GM12875 (cell line): Measurements from ENCODE around the gene TNFRSF13B.
"Not testable (repeated sequence)": the region's sequence is repeated elsewhere in the genome, so short reads cannot be mapped to it uniquely, and the experiment has no call there.

Experiments
- H3K4me3 ChIP-seq: one replicate; pipeline ENCODE4 v1.5.1; 2011; ENCODE audit warnings: low read depth, low read length, control low read depth
- TF ChIP-seq, protein P1 (sequence below): IDR thresholded peaks from 2 replicates; pipeline ENCODE4 v1.5.1; 2011; ENCODE audit warnings: low read depth, mild to moderate bottlenecking, control low read depth, inconsistent platforms, low read length, moderate library complexity, borderline replicate concordance; ENCODE audit not compliant: insufficient read depth

Gene TNFRSF13B

DNA sequence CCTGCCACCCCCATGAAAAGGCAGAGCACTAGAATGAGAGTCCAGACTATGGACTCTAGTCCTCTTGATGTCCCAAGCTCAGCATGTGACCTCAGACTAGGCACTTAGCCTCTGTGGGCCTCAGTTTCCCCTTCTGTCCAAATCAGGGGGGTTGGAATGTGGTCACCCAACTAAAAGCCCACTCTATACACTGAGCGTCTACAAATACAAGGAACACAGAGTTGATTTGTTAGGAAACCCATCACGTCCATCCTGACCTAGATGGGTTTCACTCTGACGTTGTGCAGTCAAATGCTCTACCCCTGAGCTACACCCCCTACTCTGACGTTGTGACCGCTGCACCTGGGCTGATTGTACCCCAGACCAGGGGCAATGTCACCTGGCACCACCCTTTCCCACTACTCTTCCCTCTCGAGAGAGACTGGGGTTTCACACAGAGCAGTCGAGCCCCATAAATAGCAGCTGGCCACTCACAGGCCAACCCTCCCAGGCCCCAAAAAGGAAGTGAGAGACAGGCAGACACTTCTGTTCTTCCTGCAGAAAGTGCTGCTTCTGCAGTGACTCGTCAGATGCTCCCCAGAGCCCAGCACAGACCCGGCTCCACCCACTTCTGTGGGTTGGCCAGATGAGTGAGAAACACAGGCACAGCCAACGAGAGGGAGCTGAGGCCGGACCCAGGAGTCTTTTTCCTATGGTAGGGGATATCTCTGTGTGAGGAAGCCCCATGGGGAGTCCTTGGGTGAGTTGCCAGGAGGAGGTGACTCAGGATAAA is 16.1 kb upstream of the TNFRSF13B start:
- H3K4me3 ChIP-seq, result peak overlapping the region; percentile 54
- TF ChIP-seq, protein P1, sequence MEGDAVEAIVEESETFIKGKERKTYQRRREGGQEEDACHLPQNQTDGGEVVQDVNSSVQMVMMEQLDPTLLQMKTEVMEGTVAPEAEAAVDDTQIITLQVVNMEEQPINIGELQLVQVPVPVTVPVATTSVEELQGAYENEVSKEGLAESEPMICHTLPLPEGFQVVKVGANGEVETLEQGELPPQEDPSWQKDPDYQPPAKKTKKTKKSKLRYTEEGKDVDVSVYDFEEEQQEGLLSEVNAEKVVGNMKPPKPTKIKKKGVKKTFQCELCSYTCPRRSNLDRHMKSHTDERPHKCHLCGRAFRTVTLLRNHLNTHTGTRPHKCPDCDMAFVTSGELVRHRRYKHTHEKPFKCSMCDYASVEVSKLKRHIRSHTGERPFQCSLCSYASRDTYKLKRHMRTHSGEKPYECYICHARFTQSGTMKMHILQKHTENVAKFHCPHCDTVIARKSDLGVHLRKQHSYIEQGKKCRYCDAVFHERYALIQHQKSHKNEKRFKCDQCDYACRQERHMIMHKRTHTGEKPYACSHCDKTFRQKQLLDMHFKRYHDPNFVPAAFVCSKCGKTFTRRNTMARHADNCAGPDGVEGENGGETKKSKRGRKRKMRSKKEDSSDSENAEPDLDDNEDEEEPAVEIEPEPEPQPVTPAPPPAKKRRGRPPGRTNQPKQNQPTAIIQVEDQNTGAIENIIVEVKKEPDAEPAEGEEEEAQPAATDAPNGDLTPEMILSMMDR, result no peak

DNA sequence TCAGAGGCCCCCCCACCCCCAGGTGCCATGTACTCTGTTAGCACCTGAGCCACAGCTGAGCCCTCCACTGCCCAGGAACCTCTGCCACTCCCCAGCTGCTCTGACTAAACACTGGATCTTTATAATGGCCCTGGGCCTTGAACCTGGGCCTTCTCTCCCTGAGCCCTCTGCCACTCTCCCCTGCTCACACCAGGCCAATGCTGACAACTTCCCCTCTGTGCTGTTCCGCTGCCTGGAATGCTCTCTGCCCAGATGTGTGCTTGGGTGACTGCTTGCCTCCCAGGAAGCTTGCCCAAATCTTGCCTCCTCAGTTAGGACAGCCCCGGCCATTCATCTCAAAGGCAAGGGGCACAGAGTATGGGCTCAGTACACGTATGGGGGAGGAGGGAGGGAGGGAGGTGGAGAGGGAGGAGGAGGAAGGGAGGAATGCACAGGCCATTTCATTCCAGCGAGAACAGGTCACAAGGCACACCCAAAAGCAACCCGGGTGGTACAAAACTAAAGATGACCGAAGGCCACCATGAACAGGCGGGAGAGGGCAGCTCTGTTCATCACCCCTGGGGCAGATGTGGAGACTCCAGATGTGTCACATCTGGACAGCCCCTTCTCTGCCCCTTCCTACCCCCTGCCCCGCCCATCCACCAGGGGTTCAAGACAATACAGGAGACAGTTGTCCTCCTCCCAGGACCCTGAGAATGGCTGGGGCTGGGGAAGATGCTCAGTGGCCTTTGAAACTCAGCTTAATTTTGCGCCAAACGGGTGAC is 15.3 kb upstream of the TNFRSF13B start:
- TF ChIP-seq, protein P1, result no peak
- peak overlapping the region; percentile 10 for H3K4me3 ChIP-seq

DNA sequence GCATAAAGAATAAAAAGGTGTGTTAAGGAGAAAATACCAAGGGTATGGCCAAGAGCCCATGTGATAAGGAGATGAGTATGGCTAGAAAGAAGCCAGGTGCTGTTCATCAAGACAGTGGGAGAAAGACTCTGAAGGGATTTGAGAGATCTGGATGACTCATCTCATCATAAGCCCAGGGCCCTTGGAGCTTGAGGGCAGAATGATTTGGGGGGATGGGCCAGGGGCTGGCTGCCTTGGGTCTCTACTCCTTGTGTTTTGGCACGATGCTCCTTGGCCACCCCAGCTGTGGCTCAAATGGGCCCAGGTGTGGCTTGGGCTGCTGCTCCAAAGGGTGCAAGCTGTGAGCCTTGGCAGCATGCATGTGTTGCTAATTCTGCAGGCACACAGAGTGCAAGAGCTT is 14.5 kb upstream of the TNFRSF13B start:
- H3K4me3 ChIP-seq, result no peak overlapping the region
- TF ChIP-seq, protein P1, result no peak

DNA sequence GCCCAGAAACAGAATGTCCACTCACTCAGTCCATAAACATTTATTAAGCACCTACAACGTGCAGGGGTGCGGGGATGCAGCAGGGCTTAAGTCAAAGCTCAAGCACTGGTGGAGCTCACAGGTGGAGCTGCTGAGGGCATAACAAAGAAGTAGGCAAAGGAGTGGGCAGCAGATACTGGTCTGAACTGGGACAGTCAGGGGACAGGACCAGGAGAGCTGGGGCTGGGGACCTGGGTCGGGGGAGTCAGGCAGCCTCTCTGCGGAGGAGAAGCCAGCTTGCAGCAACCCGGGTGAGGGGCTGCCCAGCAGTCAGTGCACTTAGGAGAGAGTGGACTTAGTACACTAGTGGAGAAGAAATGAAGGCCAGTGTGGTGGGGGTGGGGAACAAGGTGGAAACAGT is 10.0 kb upstream of the TNFRSF13B start:
- TF ChIP-seq, protein P1, result no peak
- no peak overlapping the region for H3K4me3 ChIP-seq

DNA sequence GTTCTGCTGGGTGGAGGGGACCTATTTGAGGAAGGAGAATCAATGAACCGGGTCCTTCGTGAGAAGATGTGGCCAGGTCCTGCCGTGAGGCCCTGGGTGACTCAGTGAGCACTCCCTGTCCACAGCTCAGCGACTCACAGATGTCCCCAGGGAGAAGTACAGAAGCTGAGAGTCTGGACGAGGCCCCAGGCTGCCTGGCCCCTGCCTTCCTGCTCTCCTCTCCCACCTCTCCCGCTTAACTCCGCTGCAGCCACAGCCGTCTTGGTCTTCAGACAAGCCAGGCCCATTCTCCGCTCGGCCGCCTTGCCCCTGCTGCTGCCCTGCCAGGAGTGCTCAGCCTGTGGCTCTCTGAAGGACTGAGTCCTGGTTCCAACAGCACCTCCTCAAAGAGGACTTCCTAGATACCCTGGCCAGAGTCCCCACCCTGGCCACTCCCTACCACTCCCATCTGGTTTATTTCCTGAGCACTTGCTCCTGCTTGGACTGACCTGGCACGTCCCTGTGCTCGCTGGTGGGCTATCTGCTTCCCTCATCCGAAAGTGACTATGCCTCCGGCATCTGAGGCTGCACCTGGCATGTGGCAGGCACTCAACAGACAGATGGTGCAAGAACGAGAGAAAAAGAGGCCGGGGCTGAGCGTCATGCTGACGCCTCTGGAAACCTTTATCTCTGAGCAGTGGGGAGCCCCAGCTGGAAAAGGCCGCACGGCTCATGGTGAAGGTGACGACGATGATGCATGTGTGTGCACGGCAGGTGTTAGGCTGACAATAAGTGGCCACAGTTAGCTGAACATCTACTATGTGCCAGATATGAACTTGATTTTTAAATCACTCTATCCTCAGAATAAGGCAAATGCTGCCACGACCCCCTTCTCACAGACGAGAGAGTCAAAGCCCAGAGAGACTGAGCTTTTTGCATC is 9.2 kb upstream of the TNFRSF13B start:
- TF ChIP-seq, protein P1, result no peak
- H3K4me3 ChIP-seq, result peak overlapping the region; percentile 48

DNA sequence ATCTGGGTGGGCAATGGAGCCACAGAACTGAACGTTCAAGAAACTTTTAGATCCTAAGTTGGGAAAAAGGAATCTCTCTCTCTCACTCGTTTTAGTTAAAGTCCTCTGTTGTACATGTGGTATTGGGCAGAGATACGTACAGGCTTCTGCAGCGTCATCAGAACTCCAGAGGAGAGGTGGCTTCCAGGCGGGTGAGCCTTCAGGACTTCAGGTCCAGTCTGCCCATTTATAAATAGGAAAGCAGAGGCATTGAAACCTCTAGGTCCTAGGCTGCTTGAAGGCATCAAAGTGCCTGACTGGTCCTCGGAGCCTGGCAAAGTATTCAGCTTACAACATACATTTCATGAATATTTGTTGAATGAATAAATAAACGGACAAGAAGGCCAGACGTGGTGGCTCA is 8.1 kb upstream of the TNFRSF13B start:
- peak overlapping the region; percentile 17 for H3K4me3 ChIP-seq
- TF ChIP-seq, protein P1, result no peak

DNA sequence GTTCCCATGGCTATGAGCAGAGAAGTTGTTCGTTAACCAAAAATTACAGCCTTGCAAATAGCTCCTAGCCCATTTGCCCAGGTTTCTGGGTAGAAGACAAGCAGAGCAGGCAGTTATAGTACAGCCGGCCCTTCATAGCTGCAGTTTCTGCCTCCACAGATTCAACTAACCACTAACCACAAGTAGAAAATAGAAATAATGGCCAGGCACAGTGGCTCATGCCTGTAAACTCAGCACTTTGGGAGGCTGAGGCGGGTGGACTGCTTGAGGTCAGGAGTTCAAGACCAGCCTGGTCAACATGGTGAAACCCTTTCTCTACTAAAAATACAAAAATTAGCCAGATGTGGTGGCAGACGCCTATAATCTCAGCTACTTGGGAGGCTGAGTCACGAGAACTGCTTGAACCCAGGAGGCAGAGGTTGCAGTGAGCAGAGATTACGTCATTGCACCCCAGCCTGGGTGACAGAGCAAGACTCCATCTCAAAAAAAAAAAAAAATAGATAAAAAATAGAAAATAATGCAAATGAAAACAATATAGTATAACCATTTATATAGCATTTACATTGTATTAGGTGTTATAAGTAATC is 7.4 kb upstream of the TNFRSF13B start:
- not testable (repeated sequence) for H3K4me3 ChIP-seq
